Right ventricle myocardium superior (tissue), 1 donor: ENCODE measurements around the gene ESR2. TPM values are rescaled to one million over a fixed set of nuclear protein-coding genes. Genes with fewer than 3 reads are reported as not detected.
"Not testable (repeated sequence)": the region's sequence is repeated elsewhere in the genome, so short reads cannot be mapped to it uniquely, and the experiment has no call there.

ENCODE experiments used
- ATAC-seq: fragments of 200-7000 bp; cut with Tn5 transposase; one replicate; pipeline ENCODE4 v1.9.1; 2020; ENCODE audit warnings: mild to moderate bottlenecking; ENCODE audit not compliant: poor library complexity
- DNase-seq: peaks from one replicate; pipeline ENCODE4 v3.0.0-alpha.2; 2020
- intact Hi-C: fragments of 100-400 bp; cut with DNase I; formaldehyde crosslinking; loops from one replicate; pipeline ENCODE4 v1.11.2; 2022
- total RNA-seq: library from RNA; stranded (reverse); fragmentation: NEBNext Ultra II Directional; extraction: Animal tissue kit (Norgen Biotek cat#: 25700); gene quantifications from one replicate; pipeline ENCODE4 v1.2.1, GENCODE V29; 2021
- donor health status: DM: no; HTN: yes; CAD: no; lungs with severe emphysema.

Gene ESR2
- total RNA-seq, 1 donor from 2014 or later, result 0.86 TPM

DNA sequence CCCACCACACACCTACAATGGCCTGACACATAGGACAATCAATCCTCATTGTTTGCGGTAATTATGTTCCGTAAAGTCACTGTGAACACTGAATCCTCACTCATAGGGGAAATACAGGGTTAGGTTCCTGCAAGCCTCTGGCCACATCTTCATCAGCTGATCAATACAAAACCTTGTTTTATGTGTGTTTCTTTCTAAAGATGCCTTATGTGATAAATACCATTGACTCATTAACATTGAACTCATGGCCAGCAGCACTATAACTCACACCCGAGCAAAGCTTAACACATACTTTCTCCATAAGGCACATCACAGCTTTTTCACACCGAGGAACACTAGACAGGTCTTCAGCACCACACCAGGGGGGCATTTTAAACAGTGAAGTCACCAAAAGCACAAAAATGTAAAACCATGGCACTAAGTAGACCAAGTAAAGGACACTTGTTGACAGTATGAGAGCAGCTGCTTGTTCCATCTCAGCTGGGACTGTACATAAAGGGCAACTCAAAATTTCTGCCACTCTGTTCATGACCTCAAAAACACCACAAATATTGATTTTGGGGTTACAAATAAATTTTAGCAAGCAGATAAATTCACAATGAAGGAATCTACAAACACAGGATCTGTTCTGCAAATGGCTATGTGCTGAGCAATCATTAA is 60.5 kb downstream of the ESR2 start:
- no peak for DNase-seq
- intact Hi-C loops, result no loop called here
- ATAC-seq, result no peak

DNA sequence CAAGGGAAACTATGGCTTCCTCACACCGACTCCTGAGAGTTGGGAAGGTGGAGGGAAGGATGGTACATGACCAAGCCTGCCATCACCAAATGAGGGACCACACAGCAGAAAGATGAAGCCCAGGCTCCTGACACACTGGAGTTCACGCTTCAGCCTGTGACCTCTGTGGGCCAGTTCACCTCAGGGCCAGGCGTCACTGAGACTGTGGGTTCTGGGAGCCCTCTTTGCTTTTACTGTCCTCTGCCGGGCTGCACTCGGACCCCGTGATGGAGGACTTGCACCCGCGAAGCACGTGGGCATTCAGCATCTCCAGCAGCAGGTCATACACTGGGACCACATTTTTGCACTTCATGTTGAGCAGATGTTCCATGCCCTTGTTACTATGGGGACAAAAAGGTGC is 61.2 kb downstream of the ESR2 start:
- no peak for ATAC-seq
- intact Hi-C loops, result no loop called here
- DNase-seq, result no peak

DNA sequence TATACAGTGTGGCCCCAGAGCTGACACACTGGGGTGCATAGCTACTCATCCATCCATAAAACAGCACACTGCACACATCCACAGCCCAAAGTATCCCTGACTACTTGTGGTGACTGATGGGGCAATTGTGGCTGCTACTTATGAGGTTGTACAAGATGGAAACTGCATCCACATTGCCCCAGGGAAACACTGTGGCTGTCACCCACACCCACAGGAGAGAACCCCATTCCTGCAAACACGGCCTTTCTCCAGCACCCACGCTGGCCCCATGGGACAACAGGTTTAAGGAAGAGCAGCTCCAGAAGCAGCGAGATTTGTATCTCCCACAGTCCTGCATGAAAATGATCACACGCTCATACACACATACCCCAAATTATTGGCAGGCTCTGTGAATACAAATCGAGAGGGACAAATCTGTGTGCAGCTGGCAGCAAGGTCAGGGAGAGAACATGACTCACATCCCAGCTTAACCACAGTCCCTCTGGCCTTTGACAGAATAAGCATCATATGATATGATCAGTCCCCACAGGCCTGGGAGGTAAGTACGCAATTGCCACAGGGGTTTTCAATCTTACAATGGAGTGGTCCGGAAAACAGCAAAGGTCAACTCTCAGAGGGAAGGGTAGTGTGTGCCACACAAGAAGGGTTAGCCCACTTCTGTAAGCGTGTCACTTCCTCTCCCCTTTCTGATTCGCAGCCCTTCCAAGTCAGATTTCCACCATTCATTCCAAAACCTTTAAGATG is 61.9 kb downstream of the ESR2 start:
- intact Hi-C loops, result no loop called here
- DNase-seq, result no peak
- peak; percentile 69 for ATAC-seq

DNA sequence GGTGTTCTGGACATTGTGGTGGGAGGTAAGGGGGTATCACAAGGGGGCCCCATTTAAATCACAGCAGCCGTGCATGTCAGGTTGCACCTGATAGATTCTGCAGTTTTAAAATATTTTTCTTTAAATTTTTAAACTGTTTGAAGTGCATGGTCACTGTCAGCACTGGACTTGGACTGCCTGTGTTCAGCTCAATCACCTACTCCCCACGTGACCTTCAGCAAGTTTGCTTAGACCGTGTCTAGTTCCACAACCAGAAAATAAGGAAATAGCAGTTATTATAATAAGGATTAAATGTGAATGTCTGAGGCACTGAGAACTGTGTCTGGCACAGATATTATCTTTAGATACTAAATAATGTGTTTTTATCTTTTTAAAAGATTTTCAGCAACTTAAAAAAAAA is 64.7 kb downstream of the ESR2 start:
- no peak for ATAC-seq

DNA sequence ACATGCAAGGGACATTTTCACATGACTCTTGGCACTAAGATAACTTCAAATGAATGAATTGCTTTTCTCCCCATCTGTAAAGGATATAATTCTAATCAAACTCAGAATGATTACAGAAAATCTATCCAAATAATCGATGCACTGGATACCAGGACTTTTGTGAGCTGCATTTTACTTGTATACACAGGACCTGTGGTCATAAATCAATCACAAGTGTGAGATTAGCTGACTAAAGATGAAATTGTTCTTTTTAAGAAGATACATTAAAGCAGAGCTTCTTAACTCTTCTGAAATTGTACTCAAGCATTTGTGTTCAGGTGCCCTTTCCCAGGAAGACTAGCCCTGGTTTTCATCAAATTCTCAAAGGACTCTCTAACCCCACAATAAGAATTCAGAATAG is 66.3 kb downstream of the ESR2 start:
- DNase-seq (no peak), ATAC-seq (no peak)
- intact Hi-C loops, result no loop called here

More for the DNA sequence above, 64.7 kb downstream of the ESR2 start:
- intact Hi-C loops, result no loop called here
- no peak for DNase-seq

DNA sequence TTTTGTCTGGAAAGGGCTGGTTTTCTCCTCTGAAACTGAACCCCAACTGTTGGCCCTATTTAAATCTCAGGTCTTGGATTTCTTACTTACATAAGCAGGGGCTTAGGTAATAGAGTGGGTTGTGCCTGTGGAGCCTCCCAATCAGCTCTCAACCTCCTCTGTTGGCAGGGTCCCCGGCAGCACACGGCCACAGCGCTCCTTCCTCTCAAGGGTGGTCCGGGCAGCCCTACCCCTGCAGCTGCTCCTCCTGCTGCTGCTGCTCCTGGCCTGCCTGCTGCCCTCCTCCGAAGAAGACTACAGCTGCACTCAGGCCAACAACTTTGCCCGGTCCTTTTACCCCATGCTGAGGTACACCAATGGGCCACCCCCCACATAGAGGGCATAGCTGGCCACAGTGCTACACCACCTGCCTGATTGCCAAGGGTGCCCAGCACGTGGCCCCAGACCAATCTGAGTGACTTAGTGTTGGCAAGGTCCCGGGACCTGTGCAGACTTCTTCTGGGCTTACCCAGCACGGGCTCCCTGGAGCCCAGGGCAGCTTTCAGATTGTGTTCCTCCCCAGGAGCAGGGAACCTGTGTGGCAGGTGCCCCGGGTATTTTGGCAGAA is 68.9 kb downstream of the ESR2 start:
- peak; percentile 42 for ATAC-seq

DNA sequence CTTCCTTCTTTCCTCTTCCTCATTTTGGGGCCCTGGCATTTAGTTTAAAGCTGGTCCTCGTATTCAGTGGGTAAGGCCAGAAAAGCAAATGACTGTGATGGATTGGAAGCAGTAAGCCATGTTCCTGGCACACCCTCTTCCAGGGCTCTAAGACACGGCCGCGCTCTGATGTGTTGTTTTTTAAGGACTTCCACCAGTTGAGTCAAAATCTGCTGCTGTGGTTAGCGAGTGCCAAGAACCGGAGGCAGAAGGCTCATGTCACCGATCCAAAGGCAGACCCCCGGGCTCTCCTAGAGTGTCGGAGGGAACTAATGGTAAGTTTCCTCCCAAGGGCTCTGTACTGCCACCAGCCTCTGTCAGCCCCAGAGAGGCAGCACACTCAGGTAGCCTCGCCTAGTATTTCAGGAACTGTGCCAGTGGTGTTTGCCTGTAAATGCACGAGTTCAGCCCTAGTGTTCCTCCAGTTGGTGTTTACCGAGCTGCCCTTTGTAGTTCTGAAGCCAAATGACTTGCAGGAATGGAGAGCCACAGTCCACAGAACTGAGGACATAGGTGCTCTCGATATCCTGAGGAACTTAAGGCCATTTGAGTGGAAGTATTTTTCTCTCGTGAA is 72.7 kb downstream of the ESR2 start:
- DNase-seq (no peak), ATAC-seq (no peak)
- intact Hi-C loops, result no loop called here

More for the DNA sequence above, 68.9 kb downstream of the ESR2 start:
- no peak for DNase-seq
- intact Hi-C loops, result no loop called here

DNA sequence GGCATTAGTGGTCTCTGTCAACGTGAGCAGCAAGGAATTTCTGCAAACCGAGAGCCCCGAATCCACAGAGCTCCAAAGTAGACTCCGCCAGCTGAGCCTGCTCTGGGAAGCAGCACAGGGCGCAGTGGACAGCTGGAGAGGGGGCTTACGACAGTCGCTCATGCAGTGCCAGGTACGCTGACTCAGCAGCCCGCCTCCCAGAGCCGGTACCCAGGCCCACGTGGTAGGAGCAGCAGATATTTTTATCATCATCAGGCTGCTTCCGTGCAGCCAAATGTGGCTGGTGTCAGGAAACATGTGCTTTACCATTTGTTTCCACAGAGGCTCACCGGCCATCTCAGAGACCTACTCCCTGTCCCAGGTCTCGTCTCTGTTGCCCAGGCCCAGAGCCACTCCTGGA is 73.7 kb downstream of the ESR2 start:
- intact Hi-C loops, result no loop called here
- ATAC-seq (peak; percentile 78), DNase-seq (peak; percentile 84)

DNA sequence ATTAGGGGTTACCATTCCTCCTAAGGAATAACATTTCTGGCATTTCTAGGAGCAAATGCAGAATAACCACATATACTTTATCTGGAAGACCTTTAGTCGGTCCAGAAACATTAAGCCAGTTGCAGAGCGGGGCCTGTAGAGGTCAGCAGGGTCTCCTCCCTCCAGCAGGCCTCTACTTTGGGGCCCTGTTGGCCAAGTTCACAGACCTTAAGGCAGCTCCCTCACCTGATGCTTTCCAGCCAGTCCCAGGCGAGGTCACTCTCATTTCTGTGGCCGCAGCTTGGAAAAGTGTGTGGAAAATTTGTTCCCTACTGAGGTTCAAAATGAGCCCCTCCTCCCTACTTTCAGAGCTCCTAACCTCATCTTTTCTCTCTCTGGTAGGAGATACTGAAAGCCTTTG is 74.1 kb downstream of the ESR2 start:
- DNase-seq (no peak), ATAC-seq (no peak)
- intact Hi-C loops, result no loop called here

DNA sequence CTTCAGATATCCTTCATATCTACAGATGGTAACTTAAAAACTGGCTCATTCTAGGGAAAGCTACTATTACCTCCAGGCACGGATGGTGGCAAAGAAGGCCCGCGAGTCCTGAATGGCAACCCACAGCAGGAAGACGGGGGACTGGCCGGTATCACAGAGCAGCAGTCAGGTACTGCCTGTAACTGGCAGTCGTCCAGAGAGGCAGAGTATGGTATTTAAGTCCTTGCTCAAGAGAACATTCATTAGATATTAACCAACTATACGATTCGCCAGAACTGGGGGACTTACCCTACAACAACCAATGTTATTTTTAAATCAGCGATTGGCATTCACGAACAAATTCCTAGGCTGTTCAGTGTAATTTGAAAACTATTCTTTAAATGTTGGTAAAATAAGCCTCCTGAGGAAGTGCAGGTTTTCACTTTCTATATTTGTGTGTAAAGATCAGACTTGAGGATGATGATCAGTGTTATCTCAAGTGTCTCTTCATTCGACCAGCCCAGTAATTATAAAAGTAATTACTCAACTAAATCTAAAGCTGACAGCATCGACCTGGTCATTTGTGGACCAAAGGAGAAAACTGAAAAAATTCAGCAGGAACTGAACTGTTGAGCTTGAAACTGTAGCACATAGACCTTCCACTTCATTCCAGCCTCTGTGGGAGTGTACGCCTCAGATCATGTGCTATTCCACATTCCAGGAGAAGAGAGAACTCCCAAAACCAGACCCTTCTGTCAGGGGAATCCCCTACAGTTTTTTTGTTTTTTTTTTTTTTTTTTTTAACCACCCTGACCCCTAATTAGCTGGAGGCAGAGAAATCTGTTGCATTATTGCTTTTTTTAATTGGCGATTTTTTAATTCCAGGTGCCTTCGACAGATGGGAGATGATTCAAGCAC is 75.6 kb downstream of the ESR2 start:
- intact Hi-C loops, result no loop called here

DNA sequence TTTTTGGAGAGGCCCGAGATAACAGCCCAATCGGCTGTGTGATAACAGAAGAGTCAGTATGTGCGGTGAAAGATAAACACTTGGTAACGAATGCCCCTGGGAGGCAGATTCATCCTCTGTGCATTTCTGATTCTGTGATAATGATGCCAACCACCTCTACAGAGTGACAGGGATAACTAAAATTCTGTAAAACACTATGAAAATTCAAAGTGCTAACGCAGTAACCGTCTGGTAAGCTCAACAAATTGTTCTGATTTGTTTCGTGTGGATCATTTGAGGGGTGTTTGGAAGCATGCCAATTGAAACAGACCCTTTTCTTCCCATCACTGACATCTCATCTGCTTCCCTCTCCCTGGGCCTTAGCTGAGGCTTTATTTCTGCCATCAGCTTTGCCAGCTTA is 76.3 kb downstream of the ESR2 start:
- no peak for ATAC-seq
- DNase-seq, result no peak
- intact Hi-C loops, result no loop called here

More for the DNA sequence above, 75.6 kb downstream of the ESR2 start:
- DNase-seq, result peak; percentile 63
- peak; percentile 69 for ATAC-seq

DNA sequence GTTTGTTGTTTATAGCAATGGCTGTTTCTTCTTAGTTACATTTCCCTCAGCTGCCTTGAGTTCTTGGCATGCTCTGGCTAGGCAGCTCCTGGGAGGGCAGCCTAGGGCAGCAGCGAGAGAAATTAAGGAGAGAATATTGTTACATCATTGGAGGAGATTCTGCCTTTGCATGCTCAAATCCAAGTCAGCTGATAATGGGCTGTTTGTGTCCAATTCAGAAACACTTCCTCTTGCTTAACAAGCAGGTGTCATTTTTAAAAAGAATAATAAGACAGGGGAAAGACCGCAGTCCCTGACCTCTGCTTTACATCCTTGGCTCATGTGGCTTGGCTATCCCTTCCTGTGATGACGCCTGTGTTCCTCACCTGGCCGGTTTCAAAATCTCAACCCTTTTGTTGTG is 76.9 kb downstream of the ESR2 start:
- ATAC-seq (peak; percentile 26), DNase-seq (no peak)
- intact Hi-C loops, result no loop called here

DNA sequence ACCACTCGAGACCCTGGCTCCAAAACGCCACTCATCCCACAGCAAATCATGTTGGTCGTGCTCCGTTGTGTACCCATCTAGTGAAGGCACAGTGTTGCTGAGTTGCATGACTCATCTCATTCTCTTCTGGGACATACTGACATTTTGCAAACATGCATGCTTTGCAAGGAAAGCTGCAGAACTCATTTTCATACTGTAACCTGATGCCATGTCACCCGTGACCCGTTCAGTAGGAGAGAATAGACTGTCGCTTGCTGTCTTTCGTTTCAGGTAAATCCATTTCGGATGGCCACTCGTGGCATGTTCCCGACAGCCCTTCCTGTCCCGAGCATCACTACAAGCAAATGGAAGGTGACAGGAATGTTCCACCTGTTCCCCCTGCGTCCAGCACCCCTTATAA is 78.2 kb downstream of the ESR2 start:
- DNase-seq (no peak), ATAC-seq (no peak)
- intact Hi-C loops, result no loop called here

DNA sequence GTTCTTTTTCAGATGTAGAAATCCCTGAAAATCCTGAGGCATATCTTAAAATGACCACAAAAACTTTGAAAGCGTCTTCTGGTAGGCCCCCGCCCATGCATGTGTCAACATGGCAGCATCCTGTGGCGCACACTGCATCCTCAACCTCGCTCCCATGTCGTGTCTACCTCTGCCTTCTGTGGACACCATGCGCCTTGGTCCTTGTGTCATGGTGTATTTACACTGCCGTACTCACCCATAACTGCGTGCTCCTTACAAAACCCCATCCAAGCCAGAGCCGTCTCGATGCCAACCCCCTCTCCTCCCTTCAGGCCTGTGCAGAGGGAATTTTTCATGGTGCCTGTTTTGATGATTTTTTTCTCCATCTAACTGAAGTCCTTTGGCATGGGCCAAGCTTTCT is 78.9 kb downstream of the ESR2 start:
- ATAC-seq, result no peak
- no peak for DNase-seq
- intact Hi-C loops, result no loop called here

DNA sequence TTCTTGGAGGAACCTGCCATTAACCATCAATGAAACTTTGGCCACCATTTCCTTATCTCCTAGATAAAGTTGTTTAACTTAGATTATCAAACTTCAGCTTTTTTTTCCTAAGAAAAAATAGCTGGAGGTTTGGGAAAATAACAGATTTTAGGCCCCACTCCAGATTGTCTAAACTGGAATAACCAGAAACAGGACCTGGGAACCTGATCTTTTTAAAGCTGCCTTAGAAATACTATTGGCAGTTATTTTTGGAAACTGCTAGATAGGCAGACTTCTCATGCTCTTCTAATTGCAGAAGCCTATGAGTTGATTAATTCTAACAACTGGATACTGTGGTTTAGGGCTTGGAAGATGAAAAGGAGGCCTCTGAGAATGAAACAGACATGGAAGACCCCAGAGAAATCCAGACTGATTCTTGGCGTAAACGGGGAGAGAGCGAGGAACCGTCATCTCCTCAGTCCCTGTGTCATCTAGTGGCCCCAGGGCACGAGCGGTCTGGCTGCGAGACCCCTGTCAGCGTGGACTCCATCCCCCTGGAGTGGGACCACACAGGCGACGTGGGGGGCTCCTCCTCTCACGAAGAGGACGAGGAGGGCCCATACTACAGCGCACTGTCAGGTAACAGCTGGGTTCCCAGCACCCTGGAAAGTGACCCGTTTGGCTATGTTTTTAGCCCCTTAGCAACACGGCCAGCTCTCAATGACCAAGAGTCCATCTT is 80.2 kb downstream of the ESR2 start:
- ATAC-seq (peak; percentile 21), DNase-seq (no peak)
- intact Hi-C loops, result no loop called here

DNA sequence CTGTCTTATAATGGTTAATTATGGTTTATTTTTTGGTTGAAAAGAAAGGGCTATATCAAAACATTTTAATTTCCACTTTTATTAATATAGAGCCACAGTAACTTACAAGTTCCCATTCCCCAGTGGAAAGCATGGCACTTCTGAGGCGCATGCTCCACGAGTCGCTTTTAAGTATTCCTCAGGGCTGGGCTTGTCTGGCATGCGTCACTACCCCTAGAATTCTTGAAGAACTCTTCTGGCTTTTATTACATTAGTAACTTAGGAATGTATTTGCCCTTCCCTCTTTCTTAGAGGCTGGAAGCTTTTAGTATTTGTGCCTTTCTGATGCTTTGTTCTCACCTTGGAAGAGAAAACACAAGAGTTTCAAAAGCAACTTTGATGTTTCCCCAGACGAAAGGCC is 81.1 kb downstream of the ESR2 start:
- no peak for DNase-seq
- intact Hi-C loops, result no loop called here
- no peak for ATAC-seq

DNA sequence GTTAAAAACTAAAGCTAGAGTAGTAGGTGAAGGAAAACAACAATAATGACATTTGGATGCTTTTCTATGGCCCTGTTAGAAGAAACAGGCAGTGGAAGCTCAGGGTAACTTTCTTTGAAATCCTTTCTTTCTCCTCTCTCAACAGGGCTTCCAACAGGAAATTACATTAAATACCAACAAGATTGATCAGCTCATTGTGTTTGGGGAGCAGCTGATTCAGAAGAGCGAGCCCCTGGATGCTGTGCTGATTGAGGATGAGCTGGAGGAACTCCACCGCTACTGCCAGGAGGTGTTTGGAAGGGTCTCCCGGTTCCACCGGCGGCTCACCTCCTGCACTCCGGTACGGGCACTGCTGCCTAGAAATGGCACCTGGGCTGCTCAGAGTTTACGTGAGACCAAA is 81.5 kb downstream of the ESR2 start:
- intact Hi-C loops, result no loop called here
- DNase-seq (no peak), ATAC-seq (no peak)

DNA sequence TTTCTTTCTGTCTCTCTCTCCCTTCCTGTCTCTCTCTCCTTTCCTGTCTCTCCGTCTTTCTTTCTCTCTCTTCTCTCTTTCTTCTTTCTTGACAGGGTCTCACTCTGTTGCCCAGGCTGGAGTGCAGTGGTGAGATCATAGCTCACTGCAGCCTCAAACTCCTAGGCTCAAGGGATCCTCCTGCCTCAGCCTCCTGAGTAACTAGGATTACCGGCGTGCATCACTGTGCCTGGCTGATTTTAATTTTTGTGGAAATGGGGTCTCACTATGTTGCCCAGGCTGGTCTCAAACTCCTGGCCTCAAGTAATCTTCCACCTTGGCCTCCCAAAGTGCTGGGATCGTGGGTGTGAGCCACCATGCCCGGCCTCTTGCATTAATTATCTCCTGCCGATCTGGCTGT is 83.3 kb downstream of the ESR2 start:
- intact Hi-C loops, DNase-seq: not testable (repeated sequence)

More for the DNA sequence above, 83.3 kb downstream of the ESR2 start:
- ATAC-seq, result not testable (repeated sequence)
